ENCODE measurements around the gene PTN.

Gene PTN, protein sequence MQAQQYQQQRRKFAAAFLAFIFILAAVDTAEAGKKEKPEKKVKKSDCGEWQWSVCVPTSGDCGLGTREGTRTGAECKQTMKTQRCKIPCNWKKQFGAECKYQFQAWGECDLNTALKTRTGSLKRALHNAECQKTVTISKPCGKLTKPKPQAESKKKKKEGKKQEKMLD

DNA sequence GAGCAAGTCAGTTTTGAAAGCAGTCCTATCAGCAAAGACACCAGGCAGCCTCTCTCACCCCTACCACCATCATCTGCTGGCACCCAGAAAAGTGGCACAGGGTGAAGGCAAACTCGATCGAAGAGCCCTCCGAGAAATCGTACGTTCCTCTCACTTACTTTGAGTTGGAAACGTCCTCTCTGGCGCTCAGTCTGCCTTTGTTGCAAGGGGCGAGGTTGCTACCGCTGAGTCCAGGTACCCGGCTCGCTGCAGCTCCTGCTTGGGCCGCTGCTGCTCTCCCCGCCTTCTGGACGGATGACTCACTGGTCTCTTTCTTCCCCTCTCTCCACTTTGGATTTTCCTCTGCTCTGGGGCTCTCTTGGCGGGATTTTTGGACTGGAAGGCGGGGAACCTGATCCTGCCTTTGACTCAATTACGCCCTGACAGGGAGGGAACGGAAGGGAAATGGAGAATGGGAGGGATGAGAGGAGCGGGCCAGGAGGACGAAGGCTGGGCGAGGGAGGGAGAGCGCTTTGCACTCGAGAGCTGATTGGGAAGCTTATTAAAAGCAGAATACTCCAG, at the start of gene PTN:
TSS of gene PTN (minus strand) at position 453 of the 561 bp plus-strand sequence. CDS start 88,760 bp downstream, outside the sequence.
- FAIRE-seq, result no peak

DNA sequence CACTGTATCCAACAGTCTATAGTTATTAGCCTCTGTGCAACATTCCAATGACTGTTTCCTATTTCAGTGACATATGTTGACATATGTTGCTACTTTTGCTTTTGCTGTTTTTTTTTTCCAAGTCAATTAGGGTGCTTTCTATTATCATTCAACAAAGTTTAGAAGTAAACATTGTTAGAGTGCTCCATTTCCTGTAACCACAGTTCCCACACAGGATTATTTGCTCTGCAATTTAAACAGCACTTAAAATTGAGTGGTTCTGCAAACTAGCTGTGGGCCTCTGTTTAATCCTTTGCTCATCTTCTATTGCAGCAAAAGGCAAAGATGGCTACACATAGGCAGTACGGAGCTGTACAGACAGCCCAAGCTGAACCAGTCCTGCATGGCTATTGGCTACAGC, 46.5 kb upstream of the PTN start:
- FAIRE-seq, result no peak

DNA sequence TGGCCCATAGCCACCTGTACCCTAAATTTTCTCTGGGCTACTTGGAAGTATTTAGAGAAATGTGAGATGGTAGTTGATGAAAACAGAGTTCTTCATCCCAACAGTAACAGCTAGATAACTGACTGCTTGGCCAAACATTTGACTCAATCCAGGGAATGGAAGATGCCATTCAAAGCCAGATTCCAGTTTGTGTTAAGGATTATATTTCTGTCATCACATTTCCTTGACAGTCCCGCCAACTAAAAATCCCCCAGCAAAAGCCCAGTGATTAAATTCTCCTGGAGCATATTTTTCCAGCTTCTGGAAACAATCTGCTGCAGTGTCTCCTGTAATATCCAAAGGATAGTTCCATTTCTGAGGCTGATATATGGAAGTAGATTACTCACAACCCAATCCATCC, 45.4 kb upstream of the PTN start:
- FAIRE-seq, result no peak

DNA sequence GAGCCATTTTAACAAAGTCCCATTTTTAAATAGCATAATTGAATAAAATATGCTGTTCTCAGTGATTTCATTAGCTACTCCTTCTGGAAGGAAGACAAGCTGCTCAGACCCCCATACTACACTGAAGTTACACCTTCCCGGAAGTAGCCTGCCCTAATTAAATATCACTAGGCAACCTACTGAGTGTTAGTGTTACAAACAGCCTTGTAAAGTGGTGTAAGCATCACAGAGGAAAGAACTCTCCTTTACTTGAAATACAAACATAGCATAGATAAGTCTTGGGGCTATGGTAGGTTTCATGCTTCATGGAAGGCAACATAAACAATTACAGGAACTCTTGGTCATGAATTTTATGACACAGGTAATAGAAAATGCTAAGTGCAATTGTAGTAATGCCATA, 43.4 kb upstream of the PTN start:
- FAIRE-seq, result no peak

DNA sequence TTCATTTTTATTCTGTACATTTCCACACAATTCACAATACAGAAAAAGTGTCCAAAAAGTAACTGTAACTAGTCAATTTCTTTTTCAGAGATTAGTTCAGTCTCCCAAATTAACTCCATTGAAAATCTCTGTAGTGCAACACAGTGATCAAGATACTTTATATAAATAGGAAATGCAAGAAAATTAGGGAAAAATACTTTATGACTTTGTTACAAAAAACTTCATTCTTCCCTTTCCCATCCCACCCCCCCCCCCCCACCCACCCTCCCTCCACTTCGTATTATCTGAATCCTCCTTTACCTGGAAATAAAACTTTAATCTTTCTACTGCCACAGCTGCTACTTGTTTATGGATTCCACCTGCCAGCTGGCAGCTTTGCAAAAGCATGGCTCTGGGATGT, 37.5 kb upstream of the PTN start:
- no peak for FAIRE-seq

DNA sequence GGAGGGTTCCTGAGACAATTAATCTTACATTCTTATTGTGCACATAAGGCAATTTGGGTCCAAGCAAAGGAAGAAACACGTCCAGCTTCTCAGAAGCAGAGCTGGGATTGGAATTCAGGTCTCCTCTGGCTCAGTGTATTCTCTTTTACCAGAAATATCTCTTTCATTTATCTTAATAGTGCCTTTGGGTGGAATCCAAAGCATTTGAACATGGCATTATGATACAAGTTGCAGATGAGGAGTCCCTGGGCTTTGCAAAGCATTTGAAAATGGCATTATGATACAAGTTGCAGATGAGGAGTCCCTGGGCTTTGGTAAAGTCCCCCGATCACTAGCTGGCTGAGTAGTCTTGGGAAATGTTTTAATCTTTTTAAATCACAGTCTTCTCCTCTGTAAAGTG, 30.0 kb upstream of the PTN start:
- FAIRE-seq, result no peak

DNA sequence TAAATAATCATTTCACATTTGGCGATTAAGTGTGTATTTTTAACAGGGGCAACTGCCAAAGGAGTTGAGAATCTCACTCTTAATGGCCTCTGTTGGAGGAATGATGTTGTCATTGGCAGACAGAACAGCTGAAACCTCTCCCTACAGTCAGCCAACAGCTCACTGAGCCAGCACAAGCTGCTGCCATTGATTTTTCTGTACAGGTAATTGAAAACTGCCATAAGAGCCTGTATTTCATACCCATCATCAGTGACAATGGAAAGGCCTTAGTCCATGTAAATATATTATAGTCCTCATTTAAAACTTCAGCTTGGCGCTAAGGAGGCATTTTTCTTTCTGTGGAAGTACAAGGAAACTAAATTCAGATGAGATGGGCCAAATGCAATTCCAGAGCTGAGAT, 28.1 kb upstream of the PTN start:
- no peak for FAIRE-seq

DNA sequence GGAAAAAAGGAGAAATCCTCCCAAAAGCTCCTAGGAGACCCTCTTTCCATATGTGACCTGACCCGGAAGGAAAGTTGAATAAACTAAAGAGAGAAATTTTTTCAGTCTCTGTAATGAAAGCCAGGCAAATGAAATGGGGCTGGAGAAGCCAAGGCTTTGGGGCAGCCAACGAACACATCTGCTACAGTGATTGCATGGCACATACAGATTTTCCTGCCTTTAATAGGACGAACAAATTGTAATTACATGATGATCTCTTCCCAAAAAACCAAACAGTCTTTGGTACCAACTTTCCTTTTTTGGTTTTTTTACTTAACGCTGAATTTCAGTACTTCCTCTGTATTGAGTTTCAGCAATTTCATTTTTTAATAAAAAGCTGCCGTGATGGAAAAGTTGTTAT, 23.5 kb upstream of the PTN start:
- no peak for FAIRE-seq

DNA sequence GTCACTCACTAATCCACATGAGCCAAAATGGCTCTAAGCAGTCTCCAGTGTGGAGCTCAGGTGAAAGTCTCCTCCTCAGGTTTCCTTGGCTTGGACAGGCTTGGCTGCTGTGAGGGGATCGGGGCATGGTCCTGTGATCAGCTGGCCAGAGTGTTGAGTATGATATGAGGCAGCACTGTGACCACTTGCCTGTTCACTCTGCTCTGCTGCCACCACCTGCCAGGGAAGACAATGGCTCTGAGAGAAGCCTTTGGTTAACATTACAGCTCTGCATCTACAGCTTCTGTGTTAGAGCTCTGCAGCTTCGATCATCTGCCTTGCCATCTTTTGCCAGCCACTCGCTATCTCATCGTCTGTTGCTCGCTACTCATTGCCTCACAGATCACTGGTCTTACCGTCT, 20.1 kb upstream of the PTN start:
- no peak for FAIRE-seq

DNA sequence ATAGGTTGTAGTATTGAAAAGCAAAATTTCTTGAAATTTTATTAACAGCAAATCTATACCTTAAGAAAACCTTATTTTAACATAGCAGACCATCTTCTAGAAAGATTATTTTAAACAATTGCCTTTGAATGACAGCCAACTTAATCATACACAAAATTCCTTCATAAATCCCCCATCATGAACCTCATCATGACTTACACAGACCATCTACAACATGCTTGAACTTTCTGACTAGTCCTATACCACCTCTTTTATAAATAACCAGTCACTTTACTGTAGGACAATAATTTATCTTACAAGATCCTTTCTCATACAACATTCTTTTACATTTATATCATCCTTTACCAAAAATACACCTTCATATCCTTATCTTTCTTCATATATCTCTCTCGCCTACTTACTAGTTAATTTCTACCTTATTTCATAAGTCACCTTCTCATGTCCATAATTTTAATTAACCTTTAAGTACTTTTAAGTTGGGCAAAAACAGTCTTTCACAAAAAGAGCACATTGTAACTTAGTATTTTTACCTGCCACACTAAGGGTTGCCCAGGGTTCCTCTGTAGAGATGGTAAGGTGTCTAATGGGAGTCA, 16.6 kb upstream of the PTN start:
- no peak for FAIRE-seq

DNA sequence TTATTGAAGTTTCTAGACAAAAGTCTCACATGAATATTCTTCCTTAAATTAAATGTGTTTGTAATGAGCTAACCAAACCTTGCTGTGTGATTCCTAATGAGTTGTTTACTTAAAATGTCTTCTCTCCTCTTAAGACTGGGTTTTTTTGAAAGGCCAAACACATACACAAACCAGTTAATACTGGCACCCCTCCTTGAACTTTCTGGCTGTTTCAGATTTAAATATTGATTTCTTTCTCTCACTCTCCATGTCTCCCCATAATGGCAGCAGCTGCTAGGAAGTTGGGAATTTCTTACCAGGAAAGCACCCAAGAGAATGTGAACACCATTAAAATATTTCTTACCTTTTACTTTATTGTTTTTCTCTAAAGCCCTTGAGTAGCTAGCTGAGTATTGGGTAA, 11.4 kb upstream of the PTN start:
- no peak for FAIRE-seq

DNA sequence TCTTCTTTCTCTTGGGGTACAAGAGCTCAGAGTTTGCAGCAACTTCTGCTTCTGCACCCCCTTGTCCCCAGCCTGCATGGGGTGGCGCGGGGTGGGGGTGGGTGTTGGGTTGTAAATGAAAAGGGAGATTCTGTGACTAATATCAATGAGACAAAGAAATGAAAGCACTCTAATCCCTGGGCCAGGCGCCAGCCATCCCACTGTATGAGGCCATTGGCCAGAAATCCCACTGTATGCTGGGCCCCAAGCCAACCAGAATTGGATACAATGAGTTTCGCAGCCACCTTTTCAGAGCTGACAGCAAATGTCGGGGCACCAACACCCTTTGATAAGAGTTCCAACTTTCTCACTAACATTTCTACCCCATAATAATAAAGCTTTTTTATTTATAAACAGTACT, 10.9 kb upstream of the PTN start:
- no peak for FAIRE-seq

DNA sequence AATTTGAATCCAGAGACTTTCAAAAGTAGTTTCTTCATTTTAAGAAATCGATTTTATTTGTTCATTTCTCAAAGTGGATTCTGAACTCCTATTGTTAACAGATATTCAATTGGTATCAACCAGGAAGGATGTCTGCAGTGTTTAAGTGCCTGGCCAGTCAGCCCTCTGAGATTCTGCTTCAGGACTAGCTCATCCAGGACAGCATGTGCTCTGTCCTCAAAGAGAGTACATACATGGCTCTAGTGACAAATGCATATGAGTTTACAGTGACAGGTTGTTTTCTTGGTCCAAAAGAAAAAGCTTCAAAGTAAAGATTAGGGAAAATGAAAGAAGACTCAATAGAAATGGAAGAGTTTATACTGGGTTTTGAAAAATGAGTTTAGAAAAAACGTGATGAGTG, 8.4 kb upstream of the PTN start:
- no peak for FAIRE-seq

DNA sequence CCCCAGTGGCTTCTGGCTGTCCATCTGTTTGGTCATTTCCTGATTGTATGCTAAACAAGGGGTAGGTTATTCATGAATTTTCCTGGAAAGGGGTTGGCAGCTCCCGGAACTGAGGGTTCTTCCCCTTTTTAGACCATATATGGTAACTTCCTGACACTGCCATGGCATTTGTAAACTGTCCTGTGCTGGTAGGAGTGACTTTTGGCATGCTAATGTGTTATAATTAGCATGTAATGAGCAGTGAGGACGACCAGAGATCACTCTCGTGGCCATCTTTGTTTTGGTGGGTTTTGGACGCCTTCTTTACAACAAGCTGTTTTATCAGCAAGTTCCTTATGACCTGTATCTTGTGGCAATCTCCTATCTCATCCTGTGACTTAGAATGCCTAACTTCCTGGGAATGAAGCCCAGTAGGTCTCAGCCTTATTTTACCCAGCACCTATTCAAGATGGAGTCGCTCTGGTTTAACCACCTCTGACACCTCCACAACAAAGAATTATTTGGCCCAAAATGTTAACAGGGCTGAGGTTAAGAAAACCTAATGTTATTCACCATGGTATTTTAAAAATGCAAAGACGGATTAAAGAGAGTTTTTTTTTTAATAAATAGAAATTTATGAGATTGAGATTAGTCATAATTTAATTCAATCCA, 2.4 kb upstream of the PTN start:
- FAIRE-seq, result no peak

DNA sequence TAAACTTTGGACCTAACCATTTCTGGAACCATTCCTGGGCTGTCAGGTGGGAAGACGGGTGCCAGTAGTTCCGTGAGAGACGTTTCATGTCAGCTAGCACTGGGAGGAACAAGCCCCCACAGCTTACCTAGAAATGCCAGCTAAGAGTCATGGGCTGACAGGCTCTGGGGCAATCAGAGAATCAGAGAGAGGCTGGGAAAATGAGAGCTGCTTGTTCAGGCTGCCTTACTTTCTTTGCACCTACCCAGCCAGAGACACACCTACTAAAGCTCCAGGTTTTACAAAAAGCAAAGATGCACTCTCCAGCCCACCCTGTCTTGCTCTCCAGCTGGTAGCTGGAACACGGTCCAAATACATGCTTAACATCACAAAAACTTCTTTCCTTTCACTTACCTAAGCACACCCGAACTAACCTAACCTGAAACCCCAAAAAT, 688 bp downstream of the PTN start:
- FAIRE-seq, result no peak

DNA sequence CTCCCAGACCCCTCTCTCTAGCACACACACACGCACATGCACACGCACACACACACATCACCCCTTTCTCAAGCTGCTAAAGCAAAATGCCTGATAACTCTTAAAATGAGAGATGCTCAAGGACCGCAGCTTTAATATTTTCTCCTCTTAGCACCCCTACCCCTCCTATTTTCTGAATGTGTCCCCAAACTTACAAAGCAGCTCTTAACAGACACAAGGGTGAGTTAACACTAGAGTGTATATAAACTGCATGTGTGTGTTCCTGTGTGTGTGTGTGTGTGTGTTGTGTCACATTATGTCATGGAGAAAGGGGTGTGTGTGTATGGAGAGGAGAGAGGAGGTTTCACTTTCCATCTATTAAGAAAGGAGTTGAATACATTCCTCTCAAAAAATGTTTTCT, 1.3 kb downstream of the PTN start:
- FAIRE-seq, result no peak

DNA sequence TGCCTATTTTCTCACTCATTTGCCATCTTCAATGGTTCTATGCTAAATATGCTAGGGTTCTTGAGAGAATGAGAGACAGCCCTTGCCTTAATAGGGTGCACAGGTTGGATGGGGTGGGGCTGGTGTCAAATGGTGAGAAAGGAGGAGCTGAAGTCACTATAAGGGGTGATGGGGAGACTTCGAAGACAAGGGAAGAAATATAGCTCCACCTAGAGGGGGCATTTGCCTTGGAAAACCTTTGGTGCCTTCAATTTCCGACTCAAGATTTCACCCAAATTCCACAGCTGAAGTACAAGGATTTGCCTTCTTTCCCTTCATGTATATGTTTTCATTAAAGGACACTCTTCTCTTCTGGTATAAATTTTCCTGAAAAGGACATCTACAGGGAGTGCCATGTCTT, 5.6 kb downstream of the PTN start:
- no peak for FAIRE-seq

DNA sequence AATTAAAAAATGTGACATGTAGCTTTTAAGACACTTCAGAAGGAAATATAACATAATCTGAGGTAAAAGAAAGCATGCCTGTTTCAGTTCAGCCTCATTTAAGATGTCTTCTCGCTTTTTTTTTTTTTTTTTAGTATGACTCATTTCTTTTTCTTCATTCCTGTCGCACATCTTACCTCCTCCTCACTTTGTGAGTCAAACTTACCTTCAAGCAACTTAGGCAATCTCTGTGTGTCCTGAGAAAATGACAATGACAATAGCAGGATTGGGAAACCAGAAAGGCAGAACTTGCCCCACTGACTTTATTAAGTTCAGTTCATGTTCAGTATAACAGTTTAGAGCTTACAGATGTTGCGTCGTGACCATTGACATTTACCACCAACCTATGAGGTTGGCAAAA, 7.7 kb downstream of the PTN start:
- no peak for FAIRE-seq

DNA sequence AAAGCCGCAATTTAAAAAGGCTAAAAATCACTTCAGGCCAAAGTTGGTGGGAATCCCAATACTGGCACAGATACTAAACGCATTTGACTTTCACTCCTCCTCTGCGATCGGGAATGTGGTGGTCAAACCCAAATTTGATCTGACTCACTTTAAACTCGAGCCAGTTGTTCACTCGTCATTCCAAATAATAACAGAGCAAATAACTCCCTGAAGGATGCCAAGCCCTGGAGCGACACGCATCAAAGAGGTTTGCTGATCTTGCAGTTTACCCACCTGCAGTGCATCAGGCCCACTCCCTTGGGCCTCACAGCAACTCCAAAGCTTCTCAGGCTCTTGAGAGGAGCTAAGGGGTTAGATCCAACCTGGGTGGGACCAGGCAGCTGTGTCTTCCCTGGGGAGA, 12.2 kb downstream of the PTN start:
- no peak for FAIRE-seq

DNA sequence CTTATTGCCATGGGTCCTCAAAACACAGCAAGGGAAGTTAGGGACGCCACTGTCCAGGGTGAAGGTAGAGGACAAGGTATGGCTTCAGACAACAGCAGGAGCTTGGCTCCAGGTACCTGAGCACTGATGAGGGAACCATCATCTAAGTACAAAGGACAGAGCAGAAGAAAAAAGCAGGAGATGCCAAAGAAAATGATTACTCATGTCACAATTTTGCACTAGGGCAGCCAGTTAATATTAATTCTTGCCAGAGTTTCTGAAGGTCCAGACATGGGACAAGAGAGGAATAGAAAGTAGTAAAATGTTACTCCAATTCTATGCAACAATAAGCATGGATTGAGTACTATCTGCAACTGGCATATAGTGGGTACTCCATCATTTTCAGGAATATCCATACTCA, 14.1 kb downstream of the PTN start:
- FAIRE-seq, result no peak

DNA sequence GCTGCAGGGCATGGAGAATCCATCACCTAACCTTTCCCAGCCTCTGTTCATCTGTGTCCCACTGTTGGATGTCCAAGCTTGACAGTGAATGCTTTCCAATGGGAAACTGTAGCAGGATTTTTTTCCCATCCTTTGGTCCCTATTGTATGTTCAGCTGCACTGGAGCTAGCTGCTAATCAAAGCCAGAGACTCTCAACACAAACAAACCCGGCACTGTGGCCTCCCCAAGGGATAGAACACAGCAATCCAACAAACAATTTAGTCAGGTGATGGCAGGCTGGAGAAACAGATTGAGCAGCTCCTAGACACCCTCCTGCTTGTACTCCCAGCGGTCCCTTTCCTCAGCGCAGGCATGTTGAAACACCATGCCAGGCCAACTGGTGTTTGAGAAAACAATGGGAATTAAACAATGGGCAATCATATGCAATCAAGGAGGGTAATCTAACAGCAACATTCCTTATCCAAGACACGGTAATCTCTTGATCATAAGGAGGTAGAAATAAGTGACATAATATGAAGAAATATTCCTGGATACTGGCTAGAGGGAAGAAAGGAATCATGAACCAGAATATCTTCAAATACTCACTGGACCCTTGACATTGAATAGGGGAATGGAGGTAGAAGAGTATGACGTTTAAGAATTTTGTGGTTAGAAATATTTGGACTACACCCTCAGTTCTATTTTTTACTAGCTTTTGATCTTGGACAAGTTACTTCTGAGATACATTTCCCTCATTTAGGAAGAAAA, 15.0 kb downstream of the PTN start:
- no peak for FAIRE-seq

DNA sequence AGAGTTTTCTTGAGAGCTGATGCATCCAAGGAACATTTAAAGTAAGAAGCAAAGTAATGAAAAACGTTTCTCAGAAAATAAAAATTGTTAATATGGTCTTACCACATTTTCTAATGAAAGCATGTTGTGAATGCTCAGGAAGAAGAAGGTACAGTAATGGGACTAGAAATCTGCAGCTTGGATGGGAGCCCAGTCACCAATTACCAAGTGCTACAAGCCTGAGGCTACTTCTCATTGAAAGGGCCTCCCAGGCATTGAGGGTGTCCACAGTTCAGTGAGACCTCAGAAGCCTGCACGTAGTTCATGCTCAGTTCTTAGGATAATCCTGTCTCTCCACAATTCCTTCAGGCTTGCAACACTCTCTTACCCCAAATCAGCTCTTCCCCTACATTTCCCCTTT, 17.6 kb downstream of the PTN start:
- FAIRE-seq, result no peak

DNA sequence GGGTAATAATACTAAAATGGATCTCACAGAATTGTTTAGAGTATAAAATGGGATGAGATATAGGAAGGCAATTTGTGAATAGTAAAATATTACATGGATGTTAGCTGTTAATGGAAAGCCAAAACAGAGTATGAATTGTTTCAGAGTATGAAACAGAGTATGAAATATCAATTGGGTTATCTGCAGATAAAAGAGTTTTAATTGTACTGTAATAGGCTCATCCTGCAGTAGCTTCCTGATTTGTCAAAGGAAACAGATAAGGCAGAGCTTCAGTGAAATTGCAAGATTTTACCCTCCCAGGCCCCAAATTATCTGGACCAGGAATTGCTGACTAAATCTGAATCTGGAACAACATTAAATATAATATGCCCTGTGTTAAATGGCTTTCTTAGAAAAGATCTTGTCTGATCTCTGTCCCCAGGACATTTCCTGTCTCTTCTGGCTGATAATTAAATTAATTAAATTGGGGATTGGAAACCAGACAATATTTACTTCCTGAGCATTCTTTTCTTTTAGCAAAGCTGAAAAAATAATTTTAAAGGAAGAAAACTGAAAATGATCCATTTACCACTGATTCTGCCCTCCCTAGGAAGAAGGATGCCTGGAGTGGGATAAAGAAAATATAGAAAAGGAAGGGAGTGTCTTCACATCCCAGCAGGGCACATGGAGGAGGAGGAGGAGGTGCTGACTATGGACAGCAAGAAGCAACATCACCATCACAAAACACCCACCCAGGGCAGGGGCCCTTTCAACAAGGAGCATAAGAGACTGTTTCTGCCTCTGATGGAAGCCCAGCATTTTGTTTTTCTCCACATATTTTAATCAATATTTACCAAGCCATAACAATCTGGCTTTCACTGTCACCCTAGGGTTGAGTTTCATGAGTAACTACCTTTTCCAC, 18.5 kb downstream of the PTN start:
- FAIRE-seq, result no peak
